ENCODE data around the gene C16orf96. TPM values are rescaled to one million over a fixed set of nuclear protein-coding genes. Genes with fewer than 3 reads are reported as not detected.

C16orf96 gene
- total RNA-seq, 1 experiment from 2014 or later, result 1.4 TPM

GRCh38 chr16:4556580-4556979 lies 440 bp downstream of the C16orf96 start:
- H2BK5ac ChIP-seq (ENCODE audit: insufficient read length, low read length), result no peak overlapping the region
- H4K20me1 ChIP-seq (ENCODE audit: control insufficient read depth, insufficient read depth, insufficient read length), result no peaks in the 10 kb centered on the region
- no peak overlapping the region for H4K5ac ChIP-seq (ENCODE audit: insufficient read length, low read depth, low read length)
- no peak overlapping the region for H3K14ac ChIP-seq (ENCODE audit: insufficient read depth, low read length)
- no peak overlapping the region for H3K9ac ChIP-seq (ENCODE audit: extremely low read depth, insufficient read length, low read length)
- no peak overlapping the region for H2BK20ac ChIP-seq (ENCODE audit: low read depth, low read length, poor library complexity, severe bottlenecking)
- H3K79me2 ChIP-seq (ENCODE audit: insufficient read depth, low read length), result no peaks in the 10 kb centered on the region
- no peak overlapping the region for H3T11ph ChIP-seq (ENCODE audit: low read length)
- H3K56ac ChIP-seq (ENCODE audit: insufficient read length, low read depth, low read length), result no peak overlapping the region
- no peaks in the 10 kb centered on the region for H3K23me2 ChIP-seq (ENCODE audit: insufficient read length, low read depth, low read length, poor library complexity, severe bottlenecking)
- Mint-ChIP-seq H3K4me3 (no peak overlapping the region), H3K27ac (no peak overlapping the region), H3K27me3 (ENCODE audit: low read depth) (peaks cover 8% of the 10 kb centered on the region), H3K9me3 (peaks cover 0 to 2% of the 10 kb centered on the region in 2 experiments; a peak in 1 of 5 replicates), H3K36me3 (ENCODE audit: insufficient read depth in 1 of 3, low read depth in 3 of 3) (no peaks in the 10 kb centered on the region), H3K4me1 (peaks cover 11 to 12% of the 10 kb centered on the region in 2 experiments; a peak in 3 of 4 replicates)
- no peak overlapping the region for H3K4me2 ChIP-seq (ENCODE audit: insufficient read depth, insufficient read length, low read length)
- H3K79me1 ChIP-seq (ENCODE audit: insufficient read depth, low read depth, low read length, poor library complexity, severe bottlenecking), result no peaks in the 10 kb centered on the region
- no peaks in the 10 kb centered on the region; the same call in 1 of the 2 replicates for H3K4me1 ChIP-seq (ENCODE audit: insufficient read depth, low read length)
- H4K8ac ChIP-seq (replicated peaks; ENCODE audit: insufficient read length, low read depth, low read length), result no peak overlapping the region
- H2AFZ ChIP-seq (ENCODE audit: low read length), result no peak overlapping the region
- H3K27ac ChIP-seq (ENCODE audit: insufficient read length, low read depth, low read length), result no peak overlapping the region
- H2BK15ac ChIP-seq (ENCODE audit: low read depth, low read length), result no peak overlapping the region
- TF ChIP-seq, protein P1, sequence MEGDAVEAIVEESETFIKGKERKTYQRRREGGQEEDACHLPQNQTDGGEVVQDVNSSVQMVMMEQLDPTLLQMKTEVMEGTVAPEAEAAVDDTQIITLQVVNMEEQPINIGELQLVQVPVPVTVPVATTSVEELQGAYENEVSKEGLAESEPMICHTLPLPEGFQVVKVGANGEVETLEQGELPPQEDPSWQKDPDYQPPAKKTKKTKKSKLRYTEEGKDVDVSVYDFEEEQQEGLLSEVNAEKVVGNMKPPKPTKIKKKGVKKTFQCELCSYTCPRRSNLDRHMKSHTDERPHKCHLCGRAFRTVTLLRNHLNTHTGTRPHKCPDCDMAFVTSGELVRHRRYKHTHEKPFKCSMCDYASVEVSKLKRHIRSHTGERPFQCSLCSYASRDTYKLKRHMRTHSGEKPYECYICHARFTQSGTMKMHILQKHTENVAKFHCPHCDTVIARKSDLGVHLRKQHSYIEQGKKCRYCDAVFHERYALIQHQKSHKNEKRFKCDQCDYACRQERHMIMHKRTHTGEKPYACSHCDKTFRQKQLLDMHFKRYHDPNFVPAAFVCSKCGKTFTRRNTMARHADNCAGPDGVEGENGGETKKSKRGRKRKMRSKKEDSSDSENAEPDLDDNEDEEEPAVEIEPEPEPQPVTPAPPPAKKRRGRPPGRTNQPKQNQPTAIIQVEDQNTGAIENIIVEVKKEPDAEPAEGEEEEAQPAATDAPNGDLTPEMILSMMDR (conservative IDR thresholded peaks at IDR 0.05), result no peak
- H2AK5ac ChIP-seq (ENCODE audit: insufficient read length, low read length), result no peak overlapping the region
- H3K9me3 ChIP-seq (ENCODE audit: control insufficient read depth, low read depth, low read length), result no peaks in the 10 kb centered on the region
- no peak overlapping the region for H4K91ac ChIP-seq (ENCODE audit: insufficient read length, low read depth, low read length)
- WGBS (ENCODE audit: extremely low coverage, insufficient read length, low lambda C conversion rate), result no CpG with 5 or more reads among the region's 14 CpGs
- DNase-seq, result no peak
- H3K27me3 ChIP-seq (ENCODE audit: insufficient read depth, low read length), result no peaks in the 10 kb centered on the region
- no peak overlapping the region for H3K4ac ChIP-seq (ENCODE audit: low read depth, low read length)
- no peak overlapping the region for H3K18ac ChIP-seq (ENCODE audit: insufficient read length, low read depth, low read length)
- no peak overlapping the region for H3K23ac ChIP-seq (ENCODE audit: insufficient read length, low read depth, low read length)
- no peak overlapping the region for H2BK12ac ChIP-seq (ENCODE audit: insufficient read length, low read depth, low read length)
- H2BK120ac ChIP-seq (ENCODE audit: low read depth, low read length, poor library complexity, severe bottlenecking), result no peak overlapping the region
